HL-60 (cell line): ENCODE data around the gene EFEMP2.

Experiments
- GABPA ChIP-seq: IDR thresholded peaks from 2 replicates; pipeline ENCODE4 v1.6.1; 2012; ENCODE audit warnings: low read depth
- POLR2AphosphoS5 ChIP-seq: IDR thresholded peaks from 2 replicates; pipeline ENCODE4 v1.6.1; 2012; ENCODE audit warnings: low read depth
- REST ChIP-seq: IDR thresholded peaks from 2 replicates; pipeline ENCODE4 v1.6.1; 2012; ENCODE audit warnings: low read depth; ENCODE audit not compliant: insufficient replicate concordance
- SPI1 ChIP-seq: IDR thresholded peaks from 2 replicates; pipeline ENCODE4 v1.6.1; 2012; ENCODE audit warnings: low read depth, mild to moderate bottlenecking, borderline replicate concordance
- TF ChIP-seq, protein P1 (sequence below): IDR thresholded peaks from one replicate; pipeline ENCODE4 v1.5.1; 2011; ENCODE audit warnings: low read length, control low read depth, inconsistent platforms; ENCODE audit not compliant: insufficient read depth

DNA sequence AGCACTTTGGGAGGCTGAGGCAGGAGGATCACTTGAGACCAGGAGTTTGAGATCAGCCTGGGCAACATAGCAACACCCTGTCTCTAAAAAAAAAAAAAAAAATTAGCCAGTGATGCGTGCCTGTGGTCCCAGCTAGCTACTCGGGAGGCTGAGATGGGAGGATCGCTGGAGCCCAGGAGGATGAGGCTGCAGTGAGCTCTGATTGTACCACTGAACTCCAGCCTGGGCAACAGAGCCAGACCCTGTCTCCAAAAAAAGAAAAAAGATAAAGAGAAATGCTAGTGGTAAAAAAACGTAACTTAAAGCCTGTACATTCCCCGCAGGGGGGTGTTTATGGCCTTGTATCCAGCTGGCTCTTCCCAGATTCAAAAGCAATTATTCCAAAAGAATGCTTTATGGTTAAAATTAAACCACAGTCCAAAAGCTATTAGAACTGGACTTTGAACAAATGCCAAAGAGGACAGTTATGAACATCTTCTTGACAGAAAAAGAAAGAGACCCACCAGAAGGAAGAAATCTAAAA is 55.2 kb downstream of the EFEMP2 start:
- TF ChIP-seq, protein P1, sequence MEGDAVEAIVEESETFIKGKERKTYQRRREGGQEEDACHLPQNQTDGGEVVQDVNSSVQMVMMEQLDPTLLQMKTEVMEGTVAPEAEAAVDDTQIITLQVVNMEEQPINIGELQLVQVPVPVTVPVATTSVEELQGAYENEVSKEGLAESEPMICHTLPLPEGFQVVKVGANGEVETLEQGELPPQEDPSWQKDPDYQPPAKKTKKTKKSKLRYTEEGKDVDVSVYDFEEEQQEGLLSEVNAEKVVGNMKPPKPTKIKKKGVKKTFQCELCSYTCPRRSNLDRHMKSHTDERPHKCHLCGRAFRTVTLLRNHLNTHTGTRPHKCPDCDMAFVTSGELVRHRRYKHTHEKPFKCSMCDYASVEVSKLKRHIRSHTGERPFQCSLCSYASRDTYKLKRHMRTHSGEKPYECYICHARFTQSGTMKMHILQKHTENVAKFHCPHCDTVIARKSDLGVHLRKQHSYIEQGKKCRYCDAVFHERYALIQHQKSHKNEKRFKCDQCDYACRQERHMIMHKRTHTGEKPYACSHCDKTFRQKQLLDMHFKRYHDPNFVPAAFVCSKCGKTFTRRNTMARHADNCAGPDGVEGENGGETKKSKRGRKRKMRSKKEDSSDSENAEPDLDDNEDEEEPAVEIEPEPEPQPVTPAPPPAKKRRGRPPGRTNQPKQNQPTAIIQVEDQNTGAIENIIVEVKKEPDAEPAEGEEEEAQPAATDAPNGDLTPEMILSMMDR, result no peak
- TF ChIP-seq POLR2AphosphoS5, result no peak
- no peak for TF ChIP-seq REST
- no peak for TF ChIP-seq GABPA
- TF ChIP-seq SPI1, result no peak
